ENCODE data around the gene TRANK1. TPM values are rescaled to one million over a fixed set of nuclear protein-coding genes. Genes with fewer than 3 reads are reported as not detected.

TRANK1 gene
- total and polyA plus RNA-seq, 2 of the 8 experiments (the other 6 are each of a cell fraction or from before 2014, with no cell fraction given): 2.9 to 8.8 TPM

DNA sequence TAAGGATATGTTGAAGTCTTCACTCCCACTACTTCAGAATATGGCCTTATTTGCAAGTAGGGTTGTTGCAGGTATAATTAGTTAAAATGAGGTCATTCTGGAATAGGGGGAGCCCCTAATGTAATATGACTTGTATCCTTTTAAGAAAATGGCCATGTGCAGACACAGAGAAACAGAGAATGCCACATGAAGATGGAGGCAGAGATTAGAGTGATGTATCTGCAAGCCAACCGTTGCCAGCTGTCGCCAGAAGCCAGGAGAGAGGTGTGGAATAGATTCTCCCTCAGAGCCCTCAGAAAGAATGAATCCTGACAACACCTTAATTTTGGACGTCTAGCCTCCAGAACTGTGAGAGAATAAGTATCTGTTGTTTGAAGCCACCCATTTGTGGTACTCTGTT, 11.3 kb upstream of the TRANK1 start:
- no peak overlapping the region for H2BK12ac ChIP-seq (ENCODE audit: low read depth, low read length)
- no peaks in the 10 kb centered on the region for H4K20me1 ChIP-seq (replicated peaks in 1 of 2; ENCODE audit: control insufficient read depth in 1 of 2, insufficient read depth in 2 of 2, low read length in 2 of 2)
- DNase-seq (ENCODE audit: low read depth in 1 of 2, low spot score in 2 of 2) (no peak), FAIRE-seq (no peak)
- no peak overlapping the region for H3K4me2 ChIP-seq (ENCODE audit: insufficient read depth in 1 of 2, low read depth in 2 of 2, low read length in 2 of 2)
- H3K18ac ChIP-seq (ENCODE audit: extremely low read depth, low read length): no peak overlapping the region
- no peak overlapping the region for H4K5ac ChIP-seq (ENCODE audit: insufficient read length, low read depth, low read length)
- no peak overlapping the region for H4K8ac ChIP-seq (ENCODE audit: extremely low read depth, insufficient read depth, low read length)
- H3K79me2 ChIP-seq (ENCODE audit: control insufficient read depth in 1 of 2, insufficient read depth in 2 of 2, low read length in 2 of 2): no peaks in the 10 kb centered on the region
- H3K4ac ChIP-seq (replicated peaks; ENCODE audit: insufficient read length, low read depth, low read length): no peak overlapping the region
- H3K27me3 ChIP-seq (replicated peaks in 1 of 4; ENCODE audit: control insufficient read depth in 3 of 4, extremely low read depth in 1 of 4, insufficient read depth in 3 of 4, low read length in 3 of 4): no peaks in the 10 kb centered on the region
- H2AK5ac ChIP-seq (ENCODE audit: low read depth, low read length): no peak overlapping the region
- no peak overlapping the region for H2BK15ac ChIP-seq (ENCODE audit: low read length)
- H3K23ac ChIP-seq (ENCODE audit: insufficient read length): no peak overlapping the region
- no peak overlapping the region for H3K14ac ChIP-seq (ENCODE audit: insufficient read length)
- no peak overlapping the region for H2AFZ ChIP-seq (ENCODE audit: low read length)
- H3K36me3 ChIP-seq (ENCODE audit: control insufficient read depth in 2 of 4, insufficient read depth in 4 of 4, low read length in 3 of 4): no peaks in the 10 kb centered on the region
- TF ChIP-seq SIRT6 (IDR thresholded peaks at IDR 0.05; ENCODE audit: low read length) (no peak), TBP (IDR thresholded peaks at IDR 0.05; ENCODE audit: low read depth, low read length) (no peak), SP2 (IDR thresholded peaks at IDR 0.05; ENCODE audit: low read length) (no peak), YY1 (IDR thresholded peaks at IDR 0.05; ENCODE audit: low read depth, low read length) (no peak), HDAC6 (IDR thresholded peaks at IDR 0.05; ENCODE audit: low read depth, low read length) (no peak), KDM4A (IDR thresholded peaks at IDR 0.05; ENCODE audit: low read depth, low read length, severe bottlenecking) (no peak), EZH2 (IDR thresholded peaks at IDR 0.05; ENCODE audit: low read depth, low read length, severe bottlenecking) (no peak), KDM5A (IDR thresholded peaks at IDR 0.05; ENCODE audit: low read length) (no peak)
- TF ChIP-seq, protein P1, sequence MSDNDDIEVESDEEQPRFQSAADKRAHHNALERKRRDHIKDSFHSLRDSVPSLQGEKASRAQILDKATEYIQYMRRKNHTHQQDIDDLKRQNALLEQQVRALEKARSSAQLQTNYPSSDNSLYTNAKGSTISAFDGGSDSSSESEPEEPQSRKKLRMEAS (IDR thresholded peaks at IDR 0.05): no peak
- TF ChIP-seq, protein P2, sequence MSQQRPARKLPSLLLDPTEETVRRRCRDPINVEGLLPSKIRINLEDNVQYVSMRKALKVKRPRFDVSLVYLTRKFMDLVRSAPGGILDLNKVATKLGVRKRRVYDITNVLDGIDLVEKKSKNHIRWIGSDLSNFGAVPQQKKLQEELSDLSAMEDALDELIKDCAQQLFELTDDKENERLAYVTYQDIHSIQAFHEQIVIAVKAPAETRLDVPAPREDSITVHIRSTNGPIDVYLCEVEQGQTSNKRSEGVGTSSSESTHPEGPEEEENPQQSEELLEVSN (IDR thresholded peaks at IDR 0.05): no peak
- no peaks in the 10 kb centered on the region for H3K23me2 ChIP-seq (ENCODE audit: low read depth, low read length)
- H2BK5ac ChIP-seq (ENCODE audit: low read depth, low read length): no peak overlapping the region
- no peaks in the 10 kb centered on the region for H3K9me3 ChIP-seq (ENCODE audit: insufficient read depth in 2 of 2, low read depth in 1 of 2, low read length in 1 of 2)
- no peak overlapping the region for H3K4me3 ChIP-seq (ENCODE audit: extremely low read depth in 1 of 4, insufficient read depth in 2 of 4, low read depth in 3 of 4, low read length in 4 of 4)
- no peak overlapping the region for H2BK20ac ChIP-seq (ENCODE audit: low read length)
- H3K27ac ChIP-seq (ENCODE audit: low read depth, low read length): no peak overlapping the region
- peaks cover 0 to 2% (median 0%) of the 10 kb centered on the region in 4 experiments; a peak in 2 of 7 replicates for H3K4me1 ChIP-seq (replicated peaks in 1 of 4; ENCODE audit: control insufficient read depth in 3 of 4, insufficient read depth in 4 of 4, low read length in 3 of 4)
- ChIA-PET POLR2A (ENCODE audit: partially characterized antibody) (interaction anchor here (1.3 to 6.8 kb wide), 3 partner anchors 11 to 37 kb away, joined by 5 to 25 read pairs (median 14); partner anchors contain the start of genes EPM2AIP1, MLH1 and TRANK1), CTCF (ENCODE audit: partially characterized antibody) (interaction anchor here (1.0 to 9.6 kb wide), 16 partner anchors 8 to 164 kb away, joined by 3 to 125 read pairs (median 22); partner anchors contain the start of genes EPM2AIP1, MLH1 and TRANK1)
- no peak overlapping the region for H3K9ac ChIP-seq (replicated peaks in 1 of 4; ENCODE audit: extremely low read depth in 1 of 4, low read depth in 3 of 4, low read length in 3 of 4)
- no peak overlapping the region for H2BK120ac ChIP-seq (replicated peaks; ENCODE audit: low read depth, low read length)
- no peak overlapping the region for H3K56ac ChIP-seq (replicated peaks; ENCODE audit: insufficient read length, low read depth, low read length)
- H4K91ac ChIP-seq (replicated peaks; ENCODE audit: insufficient read length, low read length): no peak overlapping the region
- 85% methylated on average over 3 of the region's 3 CpGs; no CpG with 5 or more reads in 1 of the 2 experiments for WGBS, 2 experiments (ENCODE audit: extremely low coverage in 1 of 2, insufficient coverage in 1 of 2, insufficient read length in 1 of 2, insufficient replicate concordance in 2 of 2, low coverage in 1 of 2, low lambda C conversion rate in 2 of 2, missing lambda C conversion rate in 1 of 2)
- no peaks in the 10 kb centered on the region for H3K79me1 ChIP-seq (ENCODE audit: low read depth, low read length)

Measured in H1 (cell line).